H9 (cell line): ENCODE data around the gene SV2C. TPM values are rescaled to one million over a fixed set of nuclear protein-coding genes. Genes with fewer than 3 reads are reported as not detected.

ENCODE experiments used
- DNase-seq: peaks from one replicate; pipeline ENCODE4 v3.0.0-alpha.2; 2017
- H2AFZ ChIP-seq: one replicate; pipeline ENCODE4 v1.6.1; 2013; ENCODE audit warnings: mild to moderate bottlenecking, low read length, control low read depth, moderate library complexity
- H2AK5ac ChIP-seq: 2 replicates; pipeline ENCODE4 v1.6.1; 2013; ENCODE audit warnings: low read length, control low read depth, mixed read lengths; ENCODE audit not compliant: insufficient read length
- H2BK120ac ChIP-seq: one replicate; pipeline ENCODE4 v1.6.1; 2013; ENCODE audit warnings: low read depth, mild to moderate bottlenecking, low read length, control low read depth, inconsistent platforms; ENCODE audit not compliant: poor library complexity, severe bottlenecking
- H2BK12ac ChIP-seq: 2 replicates; pipeline ENCODE4 v1.6.1; 2013; ENCODE audit warnings: low read length, control low read depth, mixed read lengths, low read depth; ENCODE audit not compliant: insufficient read length
- H2BK15ac ChIP-seq: 2 replicates; pipeline ENCODE4 v1.6.1; 2013; ENCODE audit warnings: low read depth, low read length, control low read depth
- H2BK20ac ChIP-seq: one replicate; pipeline ENCODE4 v1.6.1; 2013; ENCODE audit warnings: low read depth, mild to moderate bottlenecking, low read length, control low read depth, inconsistent platforms; ENCODE audit not compliant: poor library complexity, severe bottlenecking
- H2BK5ac ChIP-seq: 2 replicates; pipeline ENCODE4 v1.6.1; 2013; ENCODE audit warnings: low read length, control low read depth, mixed read lengths; ENCODE audit not compliant: insufficient read length
- H3K14ac ChIP-seq: 2 replicates; pipeline ENCODE4 v1.6.1; 2013; ENCODE audit warnings: low read length, control low read depth; ENCODE audit not compliant: insufficient read depth
- H3K18ac ChIP-seq: 2 replicates; pipeline ENCODE4 v1.6.1; 2013; ENCODE audit warnings: low read depth, mild to moderate bottlenecking, mixed read lengths, low read length, control low read depth; ENCODE audit not compliant: insufficient read length
- H3K23ac ChIP-seq: 2 replicates; pipeline ENCODE4 v1.6.1; 2013; ENCODE audit warnings: low read length, control low read depth, mixed read lengths, low read depth; ENCODE audit not compliant: insufficient read length
- H3K23me2 ChIP-seq: 2 replicates; pipeline ENCODE4 v1.6.1; 2013; ENCODE audit warnings: low read depth, mild to moderate bottlenecking, mixed read lengths, low read length, control low read depth; ENCODE audit not compliant: insufficient read length, poor library complexity, severe bottlenecking
- H3K27ac ChIP-seq: 2 replicates; pipeline ENCODE4 v1.5.1; 2013; ENCODE audit warnings: low read length, control low read depth, mixed read lengths, low read depth; ENCODE audit not compliant: insufficient read length
- H3K27me3 ChIP-seq: 2 replicates; pipeline ENCODE4 v1.6.1; 2013; ENCODE audit warnings: low read length, control low read depth, inconsistent platforms; ENCODE audit not compliant: insufficient read depth
- H3K4ac ChIP-seq: 2 replicates; pipeline ENCODE4 v1.6.1; 2013; ENCODE audit warnings: low read depth, mild to moderate bottlenecking, control low read depth, inconsistent platforms, low read length, moderate library complexity
- H3K4me1 ChIP-seq: 2 replicates; pipeline ENCODE4 v1.6.1; 2013; ENCODE audit warnings: low read length, control low read depth, inconsistent platforms; ENCODE audit not compliant: insufficient read depth
- H3K4me2 ChIP-seq: 2 replicates; pipeline ENCODE4 v1.6.1; 2013; ENCODE audit warnings: low read length, control low read depth, mixed read lengths; ENCODE audit not compliant: insufficient read length, insufficient read depth
- H3K56ac ChIP-seq: 2 replicates; pipeline ENCODE4 v1.6.1; 2013; ENCODE audit warnings: low read depth, mild to moderate bottlenecking, mixed read lengths, low read length, control low read depth; ENCODE audit not compliant: insufficient read length
- H3K79me1 ChIP-seq: 2 replicates; pipeline ENCODE4 v1.6.1; 2013; ENCODE audit warnings: low read depth, mild to moderate bottlenecking, moderate library complexity, low read length, control low read depth, inconsistent platforms; ENCODE audit not compliant: insufficient read depth, poor library complexity, severe bottlenecking
- H3K79me2 ChIP-seq: 2 replicates; pipeline ENCODE4 v1.6.1; 2013; ENCODE audit warnings: low read length, control low read depth, inconsistent platforms; ENCODE audit not compliant: insufficient read depth
- H3K9ac ChIP-seq: 2 replicates; pipeline ENCODE4 v1.6.1; 2013; ENCODE audit warnings: low read length, control low read depth, mixed read lengths; ENCODE audit not compliant: insufficient read length; ENCODE audit errors: extremely low read depth
- H3K9me3 ChIP-seq: one replicate; pipeline ENCODE4 v1.6.1; 2013; ENCODE audit warnings: low read depth, low read length, inconsistent platforms; ENCODE audit not compliant: control insufficient read depth
- H3T11ph ChIP-seq: one replicate; pipeline ENCODE4 v1.6.1; 2013; ENCODE audit warnings: mild to moderate bottlenecking, low read length, control low read depth, inconsistent platforms
- H4K20me1 ChIP-seq: one replicate; pipeline ENCODE4 v1.6.1; 2013; ENCODE audit not compliant: control insufficient read depth, insufficient read length, insufficient read depth
- H4K5ac ChIP-seq: 2 replicates; pipeline ENCODE4 v1.6.1; 2013; ENCODE audit warnings: low read depth, mild to moderate bottlenecking, mixed read lengths, low read length, control low read depth; ENCODE audit not compliant: insufficient read length
- H4K8ac ChIP-seq: replicated peaks from 2 replicates; pipeline ENCODE4 v1.6.1; 2013; ENCODE audit warnings: low read length, control low read depth, mixed read lengths, low read depth; ENCODE audit not compliant: insufficient read length
- H4K91ac ChIP-seq: 2 replicates; pipeline ENCODE4 v1.6.1; 2013; ENCODE audit warnings: low read depth, mild to moderate bottlenecking, moderate library complexity, mixed read lengths, low read length, control low read depth; ENCODE audit not compliant: insufficient read length
- H3K27ac Mint-ChIP-seq, 3 experiments: 2 replicates in 2 of 3; 3 replicates in 1 of 3; pipeline ENCODE4 v1.8.0; 2020 to 2021; ENCODE audit warnings: mixed read lengths in 3 of 3, mild to moderate bottlenecking in 1 of 3, moderate library complexity in 1 of 3
- H3K27me3 Mint-ChIP-seq: 2 replicates; pipeline ENCODE4 v1.8.0; 2021; ENCODE audit warnings: low read depth, mild to moderate bottlenecking, moderate library complexity, mixed read lengths
- H3K36me3 Mint-ChIP-seq, 3 experiments: 2 replicates in 2 of 3; 3 replicates in 1 of 3; pipeline ENCODE4 v1.8.0; 2020 to 2021; ENCODE audit warnings: low read depth in 3 of 3, mixed read lengths in 3 of 3; ENCODE audit not compliant: insufficient read depth in 1 of 3
- H3K4me1 Mint-ChIP-seq, 2 experiments: 2 replicates each; pipeline ENCODE4 v1.8.0; 2020; ENCODE audit warnings: mixed read lengths in 2 of 2
- H3K4me3 Mint-ChIP-seq, 2 experiments: 2 replicates in 1 of 2; 3 replicates in 1 of 2; pipeline ENCODE4 v1.8.0; 2020 to 2021; ENCODE audit warnings: mild to moderate bottlenecking in 2 of 2, mixed read lengths in 2 of 2, moderate library complexity in 1 of 2
- H3K9me3 Mint-ChIP-seq, 2 experiments: 2 replicates in 1 of 2; 3 replicates in 1 of 2; pipeline ENCODE4 v1.8.0; 2020; ENCODE audit warnings: mild to moderate bottlenecking in 2 of 2, mixed read lengths in 2 of 2, moderate library complexity in 1 of 2
- CTCF ChIP-seq: fragments of 200-600 bp; sonication (generic); conservative IDR thresholded peaks from 3 replicates; pipeline ENCODE4 v1.8.0; 2021; ENCODE audit warnings: antibody characterized with exemption, mild to moderate bottlenecking
- WGBS: extraction: QIAGEN DNeasy Blood & Tissue Kit; methylation state at CpG from one replicate; pipeline ENCODE4 v1.1.7; 2013; ENCODE audit warnings: missing lambda C conversion rate, low lambda C conversion rate, mixed read lengths; ENCODE audit not compliant: insufficient read length; ENCODE audit errors: extremely low coverage; 5-methylcytosine and 5-hydroxymethylcytosine counted together
- total RNA-seq: library from RNA; stranded (reverse); gene quantifications from 2 replicates; pipeline ENCODE4 v1.2.1, GENCODE V29; 2021

The SV2C gene
- total RNA-seq, 1 experiment from 2014 or later = 0.09 TPM

GRCh38 chr5:76062502-76063041 lies 20.6 kb upstream of the SV2C start:
- Histone ChIP-seq H2BK5ac (no peak overlapping the region), H3K9me3 (no peaks in the 10 kb centered on the region), H3K79me2 (no peaks in the 10 kb centered on the region), H4K91ac (no peak overlapping the region), H3K4me1 (no peaks in the 10 kb centered on the region), H2AFZ (no peak overlapping the region), H4K20me1 (no peaks in the 10 kb centered on the region), H2BK15ac (no peak overlapping the region), H2BK12ac (no peak overlapping the region), H3K27me3 (no peaks in the 10 kb centered on the region), H3K23me2 (no peaks in the 10 kb centered on the region), H3K14ac (no peak overlapping the region), H2AK5ac (no peak overlapping the region), H3K4me2 (no peak overlapping the region), H3K27ac (no peak overlapping the region), H4K5ac (no peak overlapping the region), H3T11ph (no peak overlapping the region), H3K18ac (no peak overlapping the region), H3K79me1 (no peaks in the 10 kb centered on the region), H3K56ac (no peak overlapping the region), H2BK20ac (no peak overlapping the region), H3K23ac (no peak overlapping the region), H2BK120ac (no peak overlapping the region), H3K9ac (no peak overlapping the region), H4K8ac (no peak overlapping the region), H3K4ac (no peak overlapping the region)
- no peaks in the 10 kb centered on the region for H3K36me3 Mint-ChIP-seq
- DNase-seq = no peak
- no peak overlapping the region for H3K4me3 Mint-ChIP-seq
- TF ChIP-seq CTCF = no peak
- H3K27ac Mint-ChIP-seq = no peak overlapping the region
- WGBS = no CpG with 5 or more reads among the region's 4 CpGs
- H3K9me3 Mint-ChIP-seq = no peaks in the 10 kb centered on the region
- no peaks in the 10 kb centered on the region for H3K4me1 Mint-ChIP-seq
- H3K27me3 Mint-ChIP-seq = no peaks in the 10 kb centered on the region
